Erythroblast (primary cell): ENCODE measurements around the gene CAMK1D.

Source experiments
- GATA1 ChIP-seq: IDR thresholded peaks from 2 replicates; pipeline ENCODE4 v1.6.1; 2011; ENCODE audit warnings: low read depth, mild to moderate bottlenecking, control low read depth, low read length, moderate library complexity
- POLR2A ChIP-seq: IDR thresholded peaks from 2 replicates; pipeline ENCODE4 v1.6.1; 2011; ENCODE audit warnings: mild to moderate bottlenecking, low read length

GRCh38 chr10:12791728-12792127, 442.4 kb downstream of the CAMK1D start:
- TF ChIP-seq POLR2A (no peak), GATA1 (no peak)
